HepG2 (cell line): ENCODE data around the gene EFHD2. TPM values are rescaled to one million over a fixed set of nuclear protein-coding genes. Genes with fewer than 3 reads are reported as not detected.

Experiments used
- ATAC-seq: fragments of 200-7000 bp; cut with Tn5 transposase; 3 replicates; pipeline ENCODE4 v1.9.1; 2020; ENCODE audit warnings: mild to moderate bottlenecking, moderate library complexity
- BruUV-seq: library from RNA; stranded (reverse); fragments of 400-500 nt; replicated peaks from 2 replicates; lab custom pipeline; 2021; lab: Mats Ljungman, UMichigan
- CTCF ChIA-PET: fragments of 300-600 bp; formaldehyde crosslinking; extraction: SDS; loops from one replicate; lab custom pipeline; 2021; ENCODE audit warnings: low total read pairs, inconsistent platforms, low intra/inter-chr PET ratio; lab: Yijun Ruan, JAX
- POLR2A ChIA-PET: fragments of 350-600 bp; sonication (Branson Sonifier 250); formaldehyde crosslinking; loops from one replicate; lab custom pipeline; 2020; ENCODE audit warnings: antibody characterized with exemption, inconsistent platforms; lab: Yijun Ruan, JAX
- DNase-seq: peaks from one replicate; pipeline ENCODE4 v3.0.0-alpha.2; 2015; ENCODE audit warnings: low spot score
- FAIRE-seq: peaks from 3 replicates; lab custom pipeline; 2011; peaks lifted over from hg19 to GRCh38; lab: Jason Lieb, UNC
- H2AFZ ChIP-seq: one replicate; pipeline ENCODE4 v1.6.1; 2011; ENCODE audit warnings: low read length, inconsistent platforms
- H3K27ac ChIP-seq: fragments of 300-600 bp; 3 replicates; pipeline ENCODE4 v1.8.0; 2011; ENCODE audit warnings: mixed run types, mild to moderate bottlenecking, mixed read lengths, low read length, inconsistent platforms; ENCODE audit not compliant: insufficient read depth; ENCODE audit errors: extremely low read length
- H3K27me3 ChIP-seq, 2 experiments: fragments of 200-600 bp in 1 of 2; 2 replicates in 1 of 2; 3 replicates in 1 of 2; pipeline versions ENCODE4 v1.6.0 to v1.8.0; 2011; ENCODE audit warnings: low read length in 2 of 2, mild to moderate bottlenecking in 2 of 2, moderate library complexity in 2 of 2, inconsistent platforms in 1 of 2; ENCODE audit not compliant: insufficient read depth in 2 of 2, control insufficient read depth in 1 of 2
- H3K36me3 ChIP-seq, 2 experiments: fragments of 200-600 bp in 1 of 2; replicated peaks in 1 of 2; 2 replicates in 1 of 2; 3 replicates in 1 of 2; pipeline versions ENCODE4 v1.5.1 to v1.8.0; 2011; ENCODE audit warnings: low read length in 2 of 2, inconsistent platforms in 1 of 2; ENCODE audit not compliant: insufficient read depth in 2 of 2, control insufficient read depth in 1 of 2
- H3K4me1 ChIP-seq: 2 replicates; pipeline ENCODE4 v1.5.1; 2012; ENCODE audit warnings: low read length, inconsistent platforms; ENCODE audit not compliant: insufficient read depth
- H3K4me2 ChIP-seq: 2 replicates; pipeline ENCODE4 v1.6.0; 2011; ENCODE audit warnings: low read depth, low read length, inconsistent platforms
- H3K4me3 ChIP-seq, 3 experiments: fragments of 200-600 bp in 1 of 3; sonication (generic), shearing (Covaris generic) in 1 of 3; replicated peaks in 1 of 3; 2 replicates each; pipeline ENCODE4 v1.5.1; 2011 to 2016; ENCODE audit warnings: low read length in 3 of 3, inconsistent platforms in 2 of 3, low read depth in 2 of 3, mild to moderate bottlenecking in 2 of 3, control low read depth in 1 of 3, mixed read lengths in 1 of 3; ENCODE audit not compliant: insufficient read depth in 1 of 3
- H3K79me2 ChIP-seq: one replicate; pipeline ENCODE4 v1.6.1; 2011; ENCODE audit warnings: low read length, inconsistent platforms; ENCODE audit not compliant: insufficient read depth
- H3K9ac ChIP-seq: 2 replicates; pipeline ENCODE4 v1.6.0; 2011; ENCODE audit warnings: mild to moderate bottlenecking, low read depth, low read length, inconsistent platforms; ENCODE audit not compliant: insufficient read depth
- H3K9me3 ChIP-seq: 2 replicates; pipeline ENCODE4 v1.5.1; 2012; ENCODE audit warnings: mild to moderate bottlenecking, low read length
- H4K20me1 ChIP-seq: 2 replicates; pipeline ENCODE4 v1.6.0; 2011; ENCODE audit warnings: inconsistent platforms, mild to moderate bottlenecking, low read length, moderate library complexity; ENCODE audit not compliant: insufficient read depth
- ATRX ChIP-seq: sonication (generic); formaldehyde crosslinking; IDR thresholded peaks from 2 replicates; pipeline ENCODE4 v1.4.0; 2020; ENCODE audit warnings: missing genetic modification reagents, borderline replicate concordance
- DNMT3B ChIP-seq: conservative IDR thresholded peaks from 2 replicates; pipeline ENCODE4 v1.6.1; 2016; ENCODE audit warnings: missing biosample characterization, control low read depth
- HDAC6 ChIP-seq: fragments of 200-600 bp; sonication (generic); IDR thresholded peaks from 2 replicates; pipeline ENCODE4 v1.7.0; 2017; ENCODE audit warnings: mild to moderate bottlenecking, antibody characterized with exemption, low read length, low read depth
- LRRFIP1 ChIP-seq: sonication (generic); formaldehyde crosslinking; conservative IDR thresholded peaks from 2 replicates; pipeline ENCODE4 v1.4.0; 2020; ENCODE audit warnings: missing genetic modification reagents
- MXD4 ChIP-seq: IDR thresholded peaks from 2 replicates; pipeline ENCODE4 v1.6.1; 2016; ENCODE audit warnings: mild to moderate bottlenecking, missing biosample characterization, missing genetic modification reagents
- NCOA5 ChIP-seq: sonication (generic); formaldehyde crosslinking; IDR thresholded peaks from 2 replicates; pipeline ENCODE4 v1.4.0; 2020; ENCODE audit warnings: missing genetic modification reagents
- PTBP1 ChIP-seq: fragments of 200-400 bp; formaldehyde crosslinking; IDR thresholded peaks from 2 replicates; pipeline ENCODE4 v1.6.1; 2018; ENCODE audit warnings: low read length, low read depth; ENCODE audit not compliant: poor library complexity, severe bottlenecking
- RNF2 ChIP-seq: fragments of 450-650 bp; conservative IDR thresholded peaks from 2 replicates; pipeline ENCODE4 v1.6.1; 2016; ENCODE audit warnings: low read depth
- SOX5 ChIP-seq: IDR thresholded peaks from 2 replicates; pipeline ENCODE4 v1.6.1; 2016; ENCODE audit warnings: borderline replicate concordance
- TEAD2 ChIP-seq: sonication (generic); formaldehyde crosslinking; IDR thresholded peaks from 2 replicates; pipeline ENCODE4 v1.9.0; 2021; ENCODE audit warnings: missing genetic modification reagents
- ZNF556 ChIP-seq: sonication (generic); formaldehyde crosslinking; IDR thresholded peaks from 2 replicates; pipeline ENCODE4 v1.4.0; 2020; ENCODE audit warnings: mild to moderate bottlenecking, missing genetic modification reagents, borderline replicate concordance
- ZNF670 ChIP-seq: sonication (generic); formaldehyde crosslinking; IDR thresholded peaks from 2 replicates; pipeline ENCODE4 v1.8.0; 2022; ENCODE audit warnings: mild to moderate bottlenecking, missing genetic modification reagents, borderline replicate concordance
- WGBS: methylation state at CpG from one replicate; pipeline ENCODE4 v1.1.6; 2017; ENCODE audit warnings: low lambda C conversion rate; 5-methylcytosine and 5-hydroxymethylcytosine counted together
- in situ Hi-C: cut with HindIII; loops from 2 replicates; pipeline ENCODE4 v1.10.0; 2017; ENCODE audit warnings: low pct_unique_long_range_greater_than_20kb; ENCODE audit not compliant: extremely low pct_ligation_motif_present
- intact Hi-C: fragments of 100-400 bp; cut with micrococcal nuclease; formaldehyde crosslinking; loops from one replicate; pipeline ENCODE4 v1.10.0; 2022; ENCODE audit not compliant: unreplicated experiment
- polyA plus RNA-seq, 8 experiments: library from polyadenylated mRNA; depleted of rRNA in 3 of 8; stranded (reverse) in 7 of 8; unstranded in 1 of 8; fragments of >200 nt; fragmentation: Illumina TruSeq in 4 of 8; extraction: Trizol in 4 of 8; gene quantifications; 2 replicates each; pipeline versions ENCODE4 v1.2.1 to v1.2.3, GENCODE V29; 2011 to 2016; ENCODE audit warnings: low read depth in 4 of 8, missing spikeins in 1 of 8, mixed read lengths in 1 of 8; ENCODE audit not compliant: insufficient read depth in 1 of 8
- total RNA-seq, 5 experiments: library from RNA; depleted of rRNA; stranded (reverse); fragments of >200 nt; fragmentation: Illumina TruSeq; extraction: Trizol; gene quantifications; 2 replicates each; pipeline ENCODE4 v1.2.3, GENCODE V29; 2016; ENCODE audit warnings: low read depth in 1 of 5

EFHD2 gene
- total and polyA plus RNA-seq, 2 of the 13 experiments (the other 11 are each of a cell fraction or from before 2014, with no cell fraction given) = 9.4 to 12.7 TPM

DNA sequence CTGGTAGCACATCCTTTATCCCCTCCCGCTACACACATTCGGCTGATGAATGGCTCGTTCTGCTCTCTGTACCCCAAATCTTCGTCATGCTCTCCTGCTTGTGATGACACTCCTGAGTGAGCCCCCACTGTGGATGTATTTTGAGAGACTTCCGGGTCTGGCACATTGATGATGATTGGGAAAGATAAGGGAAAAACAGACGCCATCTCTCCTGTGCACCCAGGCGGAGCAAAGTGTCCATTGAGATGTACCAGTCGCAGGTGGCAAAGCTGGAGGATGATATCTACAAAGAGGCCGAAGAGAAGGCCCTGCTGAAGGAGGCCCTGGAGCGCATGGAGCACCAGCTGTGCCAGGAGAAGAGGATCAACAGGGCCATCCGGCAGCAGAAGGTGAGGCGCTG is 27.9 kb upstream of the EFHD2 start:
- ATAC-seq (no peak), FAIRE-seq (no peak), DNase-seq (no peak)
- POLR2A ChIA-PET = no interaction called here
- Histone ChIP-seq H3K36me3 (no peaks in the 10 kb centered on the region), H3K4me2 (no peak overlapping the region), H3K27ac (no peak overlapping the region), H4K20me1 (no peaks in the 10 kb centered on the region), H3K27me3 (peaks cover 5 to 76% of the 10 kb centered on the region in 2 experiments; a peak in 4 of 5 replicates), H3K4me3 (no peak overlapping the region), H2AFZ (no peak overlapping the region), H3K79me2 (no peaks in the 10 kb centered on the region), H3K9ac (no peak overlapping the region), H3K4me1 (peaks cover 19% of the 10 kb centered on the region), H3K9me3 (no peaks in the 10 kb centered on the region)
- no peak for TF ChIP-seq ZNF670 (CRISPR knock-in tag)
- no peak for TF ChIP-seq DNMT3B (CRISPR knock-in tag)
- TF ChIP-seq ATRX (CRISPR knock-in tag) = no peak
- no peak for TF ChIP-seq PTBP1
- no peak for TF ChIP-seq NCOA5 (CRISPR knock-in tag)
- TF ChIP-seq TEAD2 (CRISPR knock-in tag) = no peak
- no peak for TF ChIP-seq MXD4 (CRISPR knock-in tag)
- no peak for TF ChIP-seq LRRFIP1 (CRISPR knock-in tag)
- TF ChIP-seq RNF2 = no peak
- no peak for TF ChIP-seq ZNF556 (CRISPR knock-in tag)
- TF ChIP-seq SOX5 (CRISPR knock-in tag) = no peak
- no peak for TF ChIP-seq HDAC6
- intact Hi-C loops = no loop called here
- BruUV-seq = no TSS peak
- CTCF ChIA-PET = no interaction called here
- 63% methylated on average over 12 of the region's 12 CpGs for WGBS
- in situ Hi-C loops = no loop called here
